Muscle of leg (tissue), 11 donors: ENCODE data around the gene XPC. TPM values are rescaled to one million over a fixed set of nuclear protein-coding genes. Genes with fewer than 3 reads are reported as not detected.
"Not testable (repeated sequence)": the region's sequence is repeated elsewhere in the genome, so short reads cannot be mapped to it uniquely, and the experiment has no call there.

ENCODE experiments used
- DNase-seq: peaks from one replicate; pipeline ENCODE4 v3.0.0; 2013
- H3K27ac ChIP-seq: one replicate; pipeline ENCODE4 v1.5.1; 2013; ENCODE audit warnings: mild to moderate bottlenecking, low read length, control low read depth
- H3K27me3 ChIP-seq: one replicate; pipeline ENCODE4 v1.6.1; 2013; ENCODE audit warnings: low read length; ENCODE audit not compliant: control insufficient read depth, insufficient read depth
- H3K36me3 ChIP-seq: one replicate; pipeline ENCODE4 v1.6.1; 2013; ENCODE audit warnings: low read length; ENCODE audit not compliant: control insufficient read depth, insufficient read depth
- H3K4me1 ChIP-seq: one replicate; pipeline ENCODE4 v1.6.1; 2013; ENCODE audit warnings: low read length; ENCODE audit not compliant: control insufficient read depth, insufficient read depth
- H3K4me3 ChIP-seq: one replicate; pipeline ENCODE4 v1.5.1; 2013; ENCODE audit warnings: low read length, control low read depth
- H3K9me3 ChIP-seq: replicated peaks from 2 replicates; pipeline ENCODE4 v1.6.1; 2013; ENCODE audit warnings: low read depth, low read length; ENCODE audit not compliant: control insufficient read depth
- whole genome bisulfite sequencing: methylation state at CpG from one replicate; pipeline ENCODE4 v1.1.5; 2013; ENCODE audit warnings: missing lambda C conversion rate; ENCODE audit not compliant: insufficient coverage; 5-methylcytosine and 5-hydroxymethylcytosine counted together
- polyA plus RNA-seq, 8 donors: library from polyadenylated mRNA; unstranded; fragments of 120-200 nt; gene quantifications; one replicate each; pipeline versions ENCODE4 v1.2.1 to v1.2.3, GENCODE V29; 2013; ENCODE audit warnings: inconsistent platforms in 1 of 8, low replicate concordance in 1 of 8; ENCODE audit not compliant: insufficient read length in 8 of 8, insufficient read depth in 1 of 8
- total RNA-seq: library from RNA; stranded (reverse); fragments of 120-200 nt; gene quantifications from one replicate; pipeline ENCODE4 v1.2.4, GENCODE V29; 2013

XPC gene
- total and polyA plus RNA-seq, 9 donors = 15.7 to 21.3 (median 17.9) TPM

- peaks cover 29% of the 10 kb centered on the region for H3K36me3 ChIP-seq
- H3K27me3 ChIP-seq, H3K4me1 ChIP-seq, H3K9me3 ChIP-seq, H3K27ac ChIP-seq, DNase-seq, H3K4me3 ChIP-seq: not testable (repeated sequence)
- no CpG with 5 or more reads among the region's 5 CpGs for WGBS
Observed at GRCh38 chr3:14109821-14110220, 68.6 kb downstream of the XPC start.

GRCh38 chr3:14097616-14098391 lies 80.6 kb downstream of the XPC start:
- no peak for DNase-seq
- Histone ChIP-seq H3K4me1 (no peaks in the 10 kb centered on the region), H3K36me3 (no peaks in the 10 kb centered on the region), H3K27ac (no peak overlapping the region), H3K9me3 (no peaks in the 10 kb centered on the region), H3K27me3 (peaks cover 3% of the 10 kb centered on the region), H3K4me3 (no peak overlapping the region)
- WGBS = no CpG with 5 or more reads among the region's 5 CpGs

- Histone ChIP-seq H3K4me3 (no peak overlapping the region), H3K4me1 (no peaks in the 10 kb centered on the region), H3K27ac (no peak overlapping the region), H3K27me3 (peaks cover 3% of the 10 kb centered on the region), H3K9me3 (no peaks in the 10 kb centered on the region), H3K36me3 (no peaks in the 10 kb centered on the region)
- no peak for DNase-seq
- WGBS = 50% methylated on average over 1 of the region's 3 CpGs
Observed at GRCh38 chr3:14096742-14097141, 81.7 kb downstream of the XPC start.

Other genes with a start within 250 kb of the XPC start
- 13.8 TPM for gene CHCHD4, start 53.7 kb downstream of the XPC start, total RNA-seq
- 10 to 100 TPM; 12.1 to 15.3 (median 12.9) TPM for gene CHCHD4, start 53.7 kb downstream of the XPC start, polyA plus RNA-seq
- gene TMEM43, start 53.5 kb downstream of the XPC start, total RNA-seq = 66.1 TPM
- gene TMEM43, start 53.5 kb downstream of the XPC start, polyA plus RNA-seq = 10 to 100 TPM; 43.7 to 69.7 (median 50.1) TPM
- gene LSM3, start 216 bp upstream of the XPC start, total RNA-seq = 13.2 TPM
- gene LSM3, start 216 bp upstream of the XPC start, polyA plus RNA-seq = 10 to 100 TPM; 10.5 to 13.8 (median 12.7) TPM
- 4.7 TPM for gene SLC6A6, start 224.0 kb upstream of the XPC start, total RNA-seq
- gene SLC6A6, start 224.0 kb upstream of the XPC start, polyA plus RNA-seq = 1 to 10 TPM; 2.6 to 4.7 (median 4.0) TPM